GM23338 (cell line): Measurements from ENCODE around the gene NPM1.

Source experiments
- CREB1 ChIP-seq: fragments of 250-450 bp; sonication (Bioruptor Pico); IDR thresholded peaks from 2 replicates; pipeline ENCODE4 v1.5.0; 2020; ENCODE audit warnings: low read depth, mild to moderate bottlenecking, moderate library complexity
- CTCF ChIP-seq, 2 experiments: fragments of 200-600 bp in 1 of 2; sonication (generic) in 1 of 2; conservative IDR thresholded peaks; 2 replicates each; pipeline versions ENCODE4 v1.5.1 to v1.6.1; 2016 to 2017; ENCODE audit warnings: antibody characterized with exemption in 2 of 2, low read depth in 2 of 2, mild to moderate bottlenecking in 2 of 2, moderate library complexity in 1 of 2
- EZH2phosphoT487 ChIP-seq: fragments of 200-600 bp; sonication (generic); IDR thresholded peaks from one replicate; pipeline ENCODE4 v1.8.1; 2018; ENCODE audit warnings: antibody characterized with exemption; ENCODE audit not compliant: unreplicated experiment
- NANOG ChIP-seq: IDR thresholded peaks from 2 replicates; pipeline ENCODE4 v1.6.1; 2016; ENCODE audit warnings: antibody characterized with exemption, borderline replicate concordance
- REST ChIP-seq: IDR thresholded peaks from one replicate; pipeline ENCODE4 v1.6.1; 2018; ENCODE audit warnings: antibody characterized with exemption; ENCODE audit not compliant: unreplicated experiment
- STAT1 ChIP-seq: IDR thresholded peaks from one replicate; pipeline ENCODE4 v1.6.1; 2016; ENCODE audit warnings: antibody characterized with exemption; ENCODE audit not compliant: unreplicated experiment
- ZNF114 ChIP-seq: fragments of 250-450 bp; sonication (Bioruptor Pico); IDR thresholded peaks from 2 replicates; pipeline ENCODE4 v1.5.0; 2020; ENCODE audit warnings: mild to moderate bottlenecking, moderate library complexity
- ZNF331 ChIP-seq: fragments of 250-450 bp; sonication (Bioruptor Pico); IDR thresholded peaks from 2 replicates; pipeline ENCODE4 v1.5.0; 2020; ENCODE audit warnings: low read depth, mild to moderate bottlenecking, moderate library complexity

GRCh38 chr5:171391996-171392577, 4.4 kb downstream of the NPM1 start:
- TF ChIP-seq CREB1 (no peak), CTCF (conservative IDR thresholded peaks at IDR 0.05; ENCODE audit: low read depth in 2 of 2) (no peak), NANOG (no peak), ZNF331 (CRISPR knock-in tag) (no peak), REST (no peak), STAT1 (no peak), EZH2phosphoT487 (no peak), ZNF114 (no peak)
